Activated naive CD4-positive, alpha-beta T cell treated with anti-CD3 and anti-CD28 coated beads for 36 hours (primary cell): ENCODE data around the gene SETD1A. TPM values are rescaled to one million over a fixed set of nuclear protein-coding genes. Genes with fewer than 3 reads are reported as not detected.

ENCODE experiments used
- CTCF ChIA-PET: fragments of 350-600 bp; sonication (Branson Sonifier 250); formaldehyde crosslinking; loops from one replicate; lab custom pipeline; 2021; ENCODE audit warnings: antibody characterized with exemption; lab: Charles Lee
- DNase-seq: peaks from one replicate; pipeline ENCODE4 v3.0.0-alpha.2; 2020
- H3K27ac Mint-ChIP-seq: one replicate; pipeline ENCODE4 v1.8.0; 2021; ENCODE audit warnings: mild to moderate bottlenecking, mixed read lengths
- H3K27me3 Mint-ChIP-seq: one replicate; pipeline ENCODE4 v1.8.0; 2021; ENCODE audit warnings: low read depth, mixed read lengths
- H3K36me3 Mint-ChIP-seq: one replicate; pipeline ENCODE4 v1.8.0; 2021; ENCODE audit warnings: low read depth, mixed read lengths
- H3K4me1 Mint-ChIP-seq: one replicate; pipeline ENCODE4 v1.8.0; 2021; ENCODE audit warnings: low read depth, mixed read lengths
- H3K4me3 Mint-ChIP-seq: one replicate; pipeline ENCODE4 v1.8.0; 2021; ENCODE audit warnings: mild to moderate bottlenecking, moderate library complexity, mixed read lengths
- H3K9me3 Mint-ChIP-seq: one replicate; pipeline ENCODE4 v1.8.0; 2021; ENCODE audit warnings: mixed read lengths
- intact Hi-C: fragments of 100-400 bp; cut with micrococcal nuclease; formaldehyde crosslinking; loops from one replicate; pipeline ENCODE4 v1.15.1; 2023
- total RNA-seq, 2 experiments: library from RNA; stranded (reverse); gene quantifications; one replicate each; pipeline ENCODE4 v1.2.3, GENCODE V29; 2021

Gene SETD1A
- total RNA-seq, 2 experiments from 2014 or later = 14.3 to 14.6 TPM

- peak within 1 kb of the TSS; percentile 65 for H3K27ac Mint-ChIP-seq
- H3K4me3 Mint-ChIP-seq = peak within 1 kb of the TSS; percentile 80
- H3K4me1 Mint-ChIP-seq = peaks cover 16% of the 10 kb centered on the region
- H3K27me3 Mint-ChIP-seq = no peaks in the 10 kb centered on the region
- peaks cover 7% of the 10 kb centered on the region for H3K36me3 Mint-ChIP-seq
- H3K9me3 Mint-ChIP-seq = no peaks in the 10 kb centered on the region
- intact Hi-C loops = loop anchor here (2.0 kb wide), 1 partner anchor 54 kb away; the partner anchor contains the start of gene BCL7C
- CTCF ChIA-PET = interaction anchor here (0.5 to 2.0 kb wide), 5 partner anchors 8 to 150 kb away, joined by 3 to 11 read pairs (median 4); no protein-coding TSS in a partner anchor
- peak; percentile 64 for DNase-seq
Measured at GRCh38 chr16:30948667-30949649, 8.6 kb upstream of the SETD1A start, which contains the start of gene ORAI3. Gene ORAI3 (plus strand): TSS chr16:30949068. CDS start chr16:30949290, 222 bp downstream.

- H3K27ac Mint-ChIP-seq = peak overlapping the region; percentile 65
- peak; percentile 74 for DNase-seq
- H3K4me1 Mint-ChIP-seq = peaks cover 16% of the 10 kb centered on the region
- peaks cover 2% of the 10 kb centered on the region for H3K36me3 Mint-ChIP-seq
- intact Hi-C loops = loop anchor here (2.0 to 10.0 kb wide), 2 partner anchors 55 to 765 kb away; partner anchors contain the start of gene BCL7C
- H3K27me3 Mint-ChIP-seq = no peaks in the 10 kb centered on the region
- H3K9me3 Mint-ChIP-seq = no peaks in the 10 kb centered on the region
- peak overlapping the region; percentile 80 for H3K4me3 Mint-ChIP-seq
- CTCF ChIA-PET = interaction anchor here (0.6 to 2.0 kb wide), 4 partner anchors 9 to 142 kb away, joined by 3 to 11 read pairs (median 4); no protein-coding TSS in a partner anchor
Measured at GRCh38 chr16:30949650-30950515, 7.7 kb upstream of the SETD1A start.

- peak overlapping the region; percentile 80 for H3K4me3 Mint-ChIP-seq
- CTCF ChIA-PET = interaction anchor here (1.3 to 2.0 kb wide), 2 partner anchors 9 to 11 kb away, joined by 4 to 11 read pairs; no protein-coding TSS in a partner anchor
- intact Hi-C loops = loop anchor here (10.0 kb wide), 1 partner anchor 764 kb away; a partner anchor contains a TSS
- H3K9me3 Mint-ChIP-seq = no peaks in the 10 kb centered on the region
- DNase-seq = no peak
- no peak overlapping the region for H3K27ac Mint-ChIP-seq
- H3K27me3 Mint-ChIP-seq = no peaks in the 10 kb centered on the region
- H3K36me3 Mint-ChIP-seq = peaks cover 2% of the 10 kb centered on the region
- H3K4me1 Mint-ChIP-seq = peaks cover 16% of the 10 kb centered on the region
Measured at GRCh38 chr16:30950516-30951065, 7.0 kb upstream of the SETD1A start.

- H3K27ac Mint-ChIP-seq = no peak overlapping the region
- CTCF ChIA-PET = interaction anchor here (2.0 kb wide), 1 partner anchor 10 kb away, joined by 11 read pairs; no protein-coding TSS in a partner anchor
- peaks cover 2% of the 10 kb centered on the region for H3K36me3 Mint-ChIP-seq
- no peak overlapping the region for H3K4me3 Mint-ChIP-seq
- H3K27me3 Mint-ChIP-seq = no peaks in the 10 kb centered on the region
- H3K9me3 Mint-ChIP-seq = no peaks in the 10 kb centered on the region
- DNase-seq = no peak
- intact Hi-C loops = loop anchor here (10.0 kb wide), 1 partner anchor 764 kb away; a partner anchor contains a TSS
- H3K4me1 Mint-ChIP-seq = peaks cover 16% of the 10 kb centered on the region
Measured at GRCh38 chr16:30951193-30951592, 6.4 kb upstream of the SETD1A start.

GRCh38 chr16:30951750-30952149 is 5.8 kb upstream of the SETD1A start:
- H3K4me3 Mint-ChIP-seq = no peak overlapping the region
- no peaks in the 10 kb centered on the region for H3K36me3 Mint-ChIP-seq
- H3K27ac Mint-ChIP-seq = no peak overlapping the region
- H3K27me3 Mint-ChIP-seq = no peaks in the 10 kb centered on the region
- H3K4me1 Mint-ChIP-seq = peaks cover 16% of the 10 kb centered on the region
- intact Hi-C loops = loop anchor here (10.0 kb wide), 1 partner anchor 763 kb away; a partner anchor contains a TSS
- CTCF ChIA-PET = interaction anchor here (0.6 to 1.0 kb wide), 2 partner anchors 9 to 185 kb away, joined by 3 to 6 read pairs; no protein-coding TSS in a partner anchor
- no peak for DNase-seq
- H3K9me3 Mint-ChIP-seq = no peaks in the 10 kb centered on the region

- intact Hi-C loops = loop anchor here (10.0 kb wide), 1 partner anchor 762 kb away; a partner anchor contains a TSS
- CTCF ChIA-PET = interaction anchor here (0.5 to 3.9 kb wide), 10 partner anchors 10 to 491 kb away, joined by 3 to 33 read pairs (median 5); partner anchors contain the start of gene VKORC1
- no peak overlapping the region for H3K27ac Mint-ChIP-seq
- H3K9me3 Mint-ChIP-seq = no peaks in the 10 kb centered on the region
- no peak for DNase-seq
- H3K36me3 Mint-ChIP-seq = no peaks in the 10 kb centered on the region
- no peak overlapping the region for H3K4me3 Mint-ChIP-seq
- no peaks in the 10 kb centered on the region for H3K27me3 Mint-ChIP-seq
- H3K4me1 Mint-ChIP-seq = peaks cover 16% of the 10 kb centered on the region
Measured at GRCh38 chr16:30953111-30953510, 4.4 kb upstream of the SETD1A start.

GRCh38 chr16:30953511-30954124 is 3.9 kb upstream of the SETD1A start:
- no peaks in the 10 kb centered on the region for H3K9me3 Mint-ChIP-seq
- no peak overlapping the region for H3K27ac Mint-ChIP-seq
- no peaks in the 10 kb centered on the region for H3K36me3 Mint-ChIP-seq
- H3K4me3 Mint-ChIP-seq = no peak overlapping the region
- CTCF ChIA-PET = interaction anchor here (0.5 to 3.9 kb wide), 17 partner anchors 11 to 524 kb away, joined by 3 to 33 read pairs (median 4); partner anchors contain the start of genes DCTPP1 and VKORC1
- DNase-seq = peak; percentile 71
- intact Hi-C loops = loop anchor here (10.0 kb wide), 1 partner anchor 761 kb away; a partner anchor contains a TSS
- no peaks in the 10 kb centered on the region for H3K27me3 Mint-ChIP-seq
- peaks cover 19% of the 10 kb centered on the region for H3K4me1 Mint-ChIP-seq

GRCh38 chr16:30954993-30955392 is 2.6 kb upstream of the SETD1A start:
- no peaks in the 10 kb centered on the region for H3K27me3 Mint-ChIP-seq
- DNase-seq = no peak
- H3K4me3 Mint-ChIP-seq = no peak overlapping the region
- peaks cover 8% of the 10 kb centered on the region for H3K36me3 Mint-ChIP-seq
- H3K9me3 Mint-ChIP-seq = no peaks in the 10 kb centered on the region
- H3K27ac Mint-ChIP-seq = no peak overlapping the region
- CTCF ChIA-PET = interaction anchor here (0.6 to 3.9 kb wide), 10 partner anchors 10 to 366 kb away, joined by 3 to 33 read pairs (median 6); no protein-coding TSS in a partner anchor
- intact Hi-C loops = loop anchor here (10.0 kb wide), 1 partner anchor 760 kb away; a partner anchor contains a TSS
- peaks cover 27% of the 10 kb centered on the region for H3K4me1 Mint-ChIP-seq

- H3K4me1 Mint-ChIP-seq = peaks cover 27% of the 10 kb centered on the region
- no peaks in the 10 kb centered on the region for H3K9me3 Mint-ChIP-seq
- intact Hi-C loops = loop anchor here (1.0 to 10.0 kb wide), 9 partner anchors 35 to 920 kb away; partner anchors contain the start of genes ARMC5, FUS, STX4 and VKORC1
- H3K27ac Mint-ChIP-seq = peak overlapping the region; percentile 99
- peak; percentile 94 for DNase-seq
- H3K36me3 Mint-ChIP-seq = peaks cover 20% of the 10 kb centered on the region
- peak overlapping the region; percentile 93 for H3K4me3 Mint-ChIP-seq
- H3K27me3 Mint-ChIP-seq = no peaks in the 10 kb centered on the region
- CTCF ChIA-PET = interaction anchor here (0.6 to 3.9 kb wide), 2 partner anchors 15 to 17 kb away, joined by 3 to 33 read pairs; no protein-coding TSS in a partner anchor
Measured at GRCh38 chr16:30956601-30957455, 726 bp upstream of the SETD1A start.
